ENCODE measurements around the gene SLC39A11.

SLC39A11 gene

GRCh38 chr17:72616447-72616846 is 476.0 kb downstream of the SLC39A11 start:
- no peak for DNase-seq (ENCODE audit: low spot score)

- no peak for DNase-seq (ENCODE audit: low spot score)
Observed at GRCh38 chr17:72615627-72615991, 476.9 kb downstream of the SLC39A11 start.

GRCh38 chr17:72614871-72615626 is 477.4 kb downstream of the SLC39A11 start:
- DNase-seq (ENCODE audit: low spot score), result no peak

GRCh38 chr17:72614476-72614870 is 478.0 kb downstream of the SLC39A11 start:
- DNase-seq (ENCODE audit: low spot score), result no peak

- no peak for DNase-seq (ENCODE audit: low spot score)
Observed at GRCh38 chr17:72613806-72614292, 478.6 kb downstream of the SLC39A11 start.

- no peak for DNase-seq (ENCODE audit: low spot score)
Observed at GRCh38 chr17:72613396-72613795, 479.1 kb downstream of the SLC39A11 start.

- DNase-seq (ENCODE audit: low spot score), result no peak
Observed at GRCh38 chr17:72611172-72611571, 481.3 kb downstream of the SLC39A11 start.

- no peak for DNase-seq (ENCODE audit: low spot score)
Observed at GRCh38 chr17:72609501-72609900, 483.0 kb downstream of the SLC39A11 start.

- DNase-seq (ENCODE audit: low spot score), result no peak
Observed at GRCh38 chr17:72608436-72608835, 484.1 kb downstream of the SLC39A11 start.

- no peak for DNase-seq (ENCODE audit: low spot score)
Observed at GRCh38 chr17:72606656-72607055, 485.8 kb downstream of the SLC39A11 start.

- no peak for DNase-seq (ENCODE audit: low spot score)
Observed at GRCh38 chr17:72605543-72605942, 486.9 kb downstream of the SLC39A11 start.

GRCh38 chr17:72604518-72604917 is 488.0 kb downstream of the SLC39A11 start:
- no peak for DNase-seq (ENCODE audit: low spot score)

- DNase-seq (ENCODE audit: low spot score), result no peak
Observed at GRCh38 chr17:72603420-72604242, 488.9 kb downstream of the SLC39A11 start.

GRCh38 chr17:72602517-72603419 is 489.7 kb downstream of the SLC39A11 start:
- no peak for DNase-seq (ENCODE audit: low spot score)

GRCh38 chr17:72600934-72601333 is 491.6 kb downstream of the SLC39A11 start:
- no peak for DNase-seq (ENCODE audit: low spot score)

- no peak for DNase-seq (ENCODE audit: low spot score)
Observed at GRCh38 chr17:72599891-72600290, 492.6 kb downstream of the SLC39A11 start.

GRCh38 chr17:72598695-72599094 is 493.8 kb downstream of the SLC39A11 start:
- DNase-seq (ENCODE audit: low spot score), result no peak

- no peak for DNase-seq (ENCODE audit: low spot score)
Observed at GRCh38 chr17:72597354-72598087, 495.0 kb downstream of the SLC39A11 start.
